Omental fat pad (tissue), 4 donors: ENCODE results near the gene CCDC27. TPM values are rescaled to one million over a fixed set of nuclear protein-coding genes. Genes with fewer than 3 reads are reported as not detected.

Experiments used
- ATAC-seq: fragments of 150-250 bp; one replicate; pipeline ENCODE4 v1.9.1; 2016; ENCODE audit warnings: mild to moderate bottlenecking, moderate library complexity; ENCODE audit not compliant: low FRiP score
- DNase-seq: peaks from one replicate; pipeline ENCODE4 v3.0.0-alpha.2; 2019; ENCODE audit warnings: low spot score
- CTCF ChIP-seq, 3 donors: fragments of 450-650 bp; IDR thresholded peaks; one replicate each; pipeline ENCODE4 v1.5.1; 2016 to 2017; ENCODE audit warnings: antibody characterized with exemption in 3 of 3, mild to moderate bottlenecking in 3 of 3, moderate library complexity in 2 of 3
- total RNA-seq, 4 donors: library from RNA; depleted of rRNA; stranded (reverse); fragments of >200 nt; gene quantifications; one replicate each; pipeline ENCODE4 v1.1.0, GENCODE V29; 2016

CCDC27 gene
- total RNA-seq, 4 donors from 2014 or later = not detected

DNA sequence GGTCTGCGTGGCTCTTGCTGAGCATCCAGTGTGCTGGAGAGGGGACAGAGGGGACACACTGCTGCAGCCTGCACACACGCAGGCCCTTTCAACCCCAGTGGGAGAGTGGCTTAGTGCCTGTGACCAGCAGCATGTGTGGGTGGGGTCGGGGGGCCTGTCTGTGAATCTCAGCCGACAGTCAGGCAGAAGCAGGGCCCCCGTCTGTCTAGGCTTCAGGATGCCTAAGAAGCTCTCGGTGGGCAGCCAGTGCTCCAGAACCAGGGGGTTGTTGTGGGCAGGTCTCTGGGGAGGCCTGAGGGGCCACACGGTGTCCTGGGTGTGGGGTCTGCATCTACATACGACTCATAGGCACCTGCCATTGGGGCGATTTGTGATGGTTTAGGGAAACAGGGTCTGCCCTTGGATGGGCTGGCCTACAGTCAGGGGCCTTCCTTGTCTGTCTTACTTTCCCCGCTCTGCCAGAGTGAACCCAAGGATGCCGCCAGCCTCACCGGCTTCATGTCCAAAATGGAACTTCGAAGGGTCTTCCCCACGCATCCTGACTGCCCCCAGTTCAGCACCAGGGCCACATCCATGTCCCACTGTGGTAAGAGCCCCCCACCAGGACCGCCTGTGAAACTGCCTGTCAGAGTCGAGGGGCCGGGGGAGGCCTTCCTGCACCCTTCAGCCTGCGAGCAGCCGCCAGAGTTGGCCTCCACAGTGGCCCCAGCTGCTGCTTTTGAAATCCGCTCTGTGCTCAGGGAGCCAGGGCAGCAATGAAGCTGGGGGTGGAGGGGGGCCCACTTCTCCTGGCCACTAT lies 1.6 kb downstream of the CCDC27 start:
- no peak for ATAC-seq
- TF ChIP-seq CTCF (IDR thresholded peaks at IDR 0.05) = no peak
- no peak for DNase-seq

- no peak for TF ChIP-seq CTCF (IDR thresholded peaks at IDR 0.05)
- ATAC-seq = no peak
- no peak for DNase-seq
These were observed 4.1 kb downstream of the CCDC27 start for GRCh38 chr1:3756394-3756793.

GRCh38 chr1:3759164-3759563 lies 6.9 kb downstream of the CCDC27 start:
- no peak for TF ChIP-seq CTCF (IDR thresholded peaks at IDR 0.05)
- no peak for ATAC-seq
- DNase-seq = no peak

DNA sequence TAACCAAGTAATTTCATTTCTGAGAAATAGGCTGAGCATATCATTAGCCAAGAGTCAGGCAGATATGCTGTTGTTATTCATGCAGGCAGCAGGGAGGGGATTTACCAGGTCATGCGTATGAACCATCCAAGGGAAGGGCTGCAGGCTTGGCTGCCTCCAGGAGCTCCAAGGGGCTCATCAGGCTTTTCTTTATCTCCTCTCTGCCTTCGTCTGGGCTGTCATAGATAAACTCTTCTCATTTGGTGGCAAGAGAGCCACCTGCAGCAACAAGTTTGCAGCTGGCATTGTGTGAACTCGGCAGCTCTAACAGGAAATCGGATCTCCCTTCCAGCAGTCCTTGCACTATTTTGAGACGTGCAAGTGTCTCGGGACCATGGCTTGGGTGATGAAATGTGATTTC lies 7.5 kb downstream of the CCDC27 start:
- no peak for TF ChIP-seq CTCF (IDR thresholded peaks at IDR 0.05)
- ATAC-seq (no peak), DNase-seq (no peak)

GRCh38 chr1:3761296-3762010 lies 9.2 kb downstream of the CCDC27 start:
- ATAC-seq = no peak
- TF ChIP-seq CTCF (IDR thresholded peaks at IDR 0.05) = no peak

DNA sequence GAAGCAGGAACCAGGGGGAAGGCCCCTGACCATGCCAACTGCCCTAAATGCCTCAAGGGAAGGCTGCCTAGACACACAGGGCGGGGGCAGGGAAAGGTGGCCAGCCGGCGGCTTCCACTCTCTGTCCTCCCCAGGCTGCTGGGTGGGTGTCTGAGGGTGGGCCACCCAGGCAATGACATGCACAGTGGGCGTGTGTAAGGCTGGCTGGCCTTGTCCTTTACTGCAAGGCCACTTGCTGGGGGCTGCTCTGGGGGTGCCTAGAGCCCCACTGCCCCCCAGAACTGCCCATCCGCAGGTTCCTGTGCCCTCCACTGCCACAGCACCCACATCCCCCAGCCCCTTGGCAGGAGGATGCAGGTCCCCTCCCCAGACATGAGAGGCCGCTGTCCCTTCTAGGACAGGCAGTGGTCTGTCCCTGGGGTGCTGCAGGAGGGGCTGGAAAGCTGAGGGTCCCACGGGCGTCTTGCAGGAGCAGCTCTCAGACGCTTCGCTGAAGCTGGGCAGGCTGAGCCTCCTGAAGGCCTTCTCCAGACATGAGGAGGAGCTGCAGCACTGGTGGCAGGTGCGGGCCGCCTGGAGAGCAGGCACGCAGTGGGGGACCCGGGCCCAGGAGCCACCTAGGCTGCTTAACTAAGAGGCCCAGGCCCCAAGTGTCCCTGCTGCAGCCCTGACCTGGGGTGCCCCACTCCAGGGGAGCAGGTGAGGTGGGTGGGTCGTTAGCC lies 10.1 kb downstream of the CCDC27 start:
- TF ChIP-seq CTCF (IDR thresholded peaks at IDR 0.05) = no peak
- no peak for DNase-seq
- ATAC-seq = peak; percentile 22

More at GRCh38 chr1:3761296-3762010, 9.2 kb downstream of the CCDC27 start:
- no peak for DNase-seq
